OCI-LY7 (cell line): ENCODE results near the gene STKLD1. TPM values are rescaled to one million over a fixed set of nuclear protein-coding genes. Genes with fewer than 3 reads are reported as not detected.

Source experiments
- BruUV-seq: library from RNA; stranded (reverse); fragments of 400-500 nt; replicated peaks from 2 replicates; lab custom pipeline; 2021; lab: Mats Ljungman, UMichigan
- CTCF ChIA-PET: fragments of 300-600 bp; sonication (Branson Sonifier 250); formaldehyde crosslinking; loops from one replicate; lab custom pipeline; 2022; ENCODE audit warnings: antibody characterized with exemption; ENCODE audit not compliant: unreplicated experiment; lab: Charles Lee
- POLR2A ChIA-PET: fragments of 300-600 bp; sonication (Branson Sonifier 250); formaldehyde crosslinking; loops from one replicate; lab custom pipeline; 2022; ENCODE audit warnings: antibody characterized with exemption; lab: Charles Lee
- DNase-seq: peaks from one replicate; pipeline ENCODE4 v3.0.0-alpha.2; 2015; ENCODE audit warnings: low spot score
- H2AFZ ChIP-seq: fragments of 200-600 bp; sonication (generic), shearing (Covaris generic); 2 replicates; pipeline ENCODE4 v1.6.1; 2014; ENCODE audit warnings: mild to moderate bottlenecking, antibody characterized with exemption, low read length, moderate library complexity
- H3K27ac ChIP-seq: fragments of 200-600 bp; sonication (generic); 2 replicates; pipeline ENCODE4 v1.5.1; 2014; ENCODE audit warnings: mixed run types, low read depth, mild to moderate bottlenecking, moderate library complexity, low read length, inconsistent platforms; ENCODE audit not compliant: poor library complexity, severe bottlenecking
- H3K36me3 ChIP-seq: fragments of 200-600 bp; sonication (generic); 2 replicates; pipeline ENCODE4 v1.6.1; 2014; ENCODE audit warnings: mild to moderate bottlenecking, antibody characterized with exemption, low read length, moderate library complexity, mixed read lengths; ENCODE audit not compliant: insufficient read depth
- H3K4me1 ChIP-seq: fragments of 200-600 bp; sonication (generic); 2 replicates; pipeline ENCODE4 v1.5.1; 2014; ENCODE audit warnings: mild to moderate bottlenecking, low read length; ENCODE audit not compliant: insufficient read depth, poor library complexity, severe bottlenecking
- H3K4me2 ChIP-seq: fragments of 200-600 bp; sonication (generic); 2 replicates; pipeline ENCODE4 v1.6.1; 2014; ENCODE audit warnings: mild to moderate bottlenecking, low read length
- H3K4me3 ChIP-seq: fragments of 200-600 bp; sonication (generic); 2 replicates; pipeline ENCODE4 v1.5.1; 2014; ENCODE audit warnings: mild to moderate bottlenecking, low read depth, low read length; ENCODE audit not compliant: poor library complexity, severe bottlenecking
- H3K79me2 ChIP-seq: fragments of 200-600 bp; sonication (generic); 2 replicates; pipeline ENCODE4 v1.6.1; 2016; ENCODE audit warnings: low read depth, mild to moderate bottlenecking, low read length, moderate library complexity, mixed read lengths; ENCODE audit not compliant: insufficient read depth
- H3K9me2 ChIP-seq: fragments of 200-600 bp; sonication (generic); 2 replicates; pipeline ENCODE4 v1.6.1; 2016; ENCODE audit warnings: mild to moderate bottlenecking, low read length, mixed read lengths; ENCODE audit not compliant: insufficient read depth
- H3K9me3 ChIP-seq: fragments of 200-600 bp; sonication (generic); 2 replicates; pipeline ENCODE4 v1.6.1; 2014; ENCODE audit warnings: mild to moderate bottlenecking, mixed run types, low read length, mixed read lengths
- H4K20me1 ChIP-seq: fragments of 200-600 bp; sonication (generic); 2 replicates; pipeline ENCODE4 v1.6.1; 2014; ENCODE audit warnings: mild to moderate bottlenecking, antibody characterized with exemption, low read length, moderate library complexity, mixed read lengths; ENCODE audit not compliant: insufficient read depth
- CTCF ChIP-seq: fragments of 200-600 bp; sonication (generic); conservative IDR thresholded peaks from 2 replicates; pipeline ENCODE4 v1.5.1; 2014; ENCODE audit warnings: mild to moderate bottlenecking, antibody characterized with exemption, low read length, moderate library complexity, mixed read lengths
- EZH2phosphoT487 ChIP-seq: fragments of 200-600 bp; sonication (generic); IDR thresholded peaks from 2 replicates; pipeline ENCODE4 v1.6.1; 2018; ENCODE audit warnings: low read depth, borderline replicate concordance, mild to moderate bottlenecking, mixed run types, antibody characterized with exemption, low read length, moderate library complexity, mixed read lengths
- intact Hi-C: fragments of 100-400 bp; cut with micrococcal nuclease; formaldehyde crosslinking; loops from one replicate; pipeline ENCODE4 v1.10.0; 2022; ENCODE audit not compliant: unreplicated experiment
- total RNA-seq, 2 experiments: library from RNA; depleted of rRNA in 1 of 2; stranded (reverse); fragments of >200 nt in 1 of 2; shearing (Covaris generic) in 1 of 2; gene quantifications; 2 replicates each; pipeline ENCODE4 v1.2.3, GENCODE V29; 2014 to 2022

The STKLD1 gene
- total RNA-seq, 2 experiments from 2014 or later = 1.4 to 1.7 TPM

GRCh38 chr9:133408042-133408441, 31.9 kb downstream of the STKLD1 start:
- Histone ChIP-seq H3K9me2 (no peaks in the 10 kb centered on the region), H4K20me1 (no peaks in the 10 kb centered on the region), H3K79me2 (no peaks in the 10 kb centered on the region), H3K4me1 (peaks cover 17% of the 10 kb centered on the region), H3K36me3 (peaks cover 90% of the 10 kb centered on the region), H2AFZ (no peak overlapping the region), H3K4me3 (no peak overlapping the region), H3K27ac (no peak overlapping the region), H3K4me2 (no peak overlapping the region), H3K9me3 (no peaks in the 10 kb centered on the region)
- POLR2A ChIA-PET = no interaction called here
- intact Hi-C loops = no loop called here
- DNase-seq = no peak
- CTCF ChIA-PET = no interaction called here
- no peak for TF ChIP-seq EZH2phosphoT487
- no peak for TF ChIP-seq CTCF
- BruUV-seq = no TSS peak

- H3K27ac ChIP-seq = no peak overlapping the region
- CTCF ChIA-PET = no interaction called here
- peaks cover 62% of the 10 kb centered on the region for H3K36me3 ChIP-seq
- no peaks in the 10 kb centered on the region for H3K9me2 ChIP-seq
- H3K4me1 ChIP-seq = peaks cover 33% of the 10 kb centered on the region
- peak overlapping the region; percentile 91 for H3K4me2 ChIP-seq
- BruUV-seq = no TSS peak
- H2AFZ ChIP-seq = no peak overlapping the region
- H3K9me3 ChIP-seq = no peaks in the 10 kb centered on the region
- POLR2A ChIA-PET = no interaction called here
- intact Hi-C loops = loop anchor here (5.0 kb wide), 1 partner anchor 68 kb away; the partner anchor contains the start of genes MED22 and RPL7A
- peaks cover 50% of the 10 kb centered on the region for H3K79me2 ChIP-seq
- TF ChIP-seq CTCF = no peak
- H3K4me3 ChIP-seq = peak overlapping the region; percentile 88
- no peak for DNase-seq
- 0 out of 2 replicates have a peak, but pooled peaks cover 5% of the 10 kb centered on the region for H4K20me1 ChIP-seq
These were observed 39.0 kb downstream of the STKLD1 start for GRCh38 chr9:133415170-133415569.
